HG03575 (cell line): ENCODE measurements around the gene PLEKHA4.

Experiments
- ATAC-seq: cut with Tn5 transposase; IDR thresholded peaks from one replicate; pipeline ENCODE4 v1.9.1; 2021; ENCODE audit not compliant: unreplicated experiment, insufficient number of reproducible peaks, low FRiP score; ENCODE audit errors: extremely low read depth

PLEKHA4 gene

DNA sequence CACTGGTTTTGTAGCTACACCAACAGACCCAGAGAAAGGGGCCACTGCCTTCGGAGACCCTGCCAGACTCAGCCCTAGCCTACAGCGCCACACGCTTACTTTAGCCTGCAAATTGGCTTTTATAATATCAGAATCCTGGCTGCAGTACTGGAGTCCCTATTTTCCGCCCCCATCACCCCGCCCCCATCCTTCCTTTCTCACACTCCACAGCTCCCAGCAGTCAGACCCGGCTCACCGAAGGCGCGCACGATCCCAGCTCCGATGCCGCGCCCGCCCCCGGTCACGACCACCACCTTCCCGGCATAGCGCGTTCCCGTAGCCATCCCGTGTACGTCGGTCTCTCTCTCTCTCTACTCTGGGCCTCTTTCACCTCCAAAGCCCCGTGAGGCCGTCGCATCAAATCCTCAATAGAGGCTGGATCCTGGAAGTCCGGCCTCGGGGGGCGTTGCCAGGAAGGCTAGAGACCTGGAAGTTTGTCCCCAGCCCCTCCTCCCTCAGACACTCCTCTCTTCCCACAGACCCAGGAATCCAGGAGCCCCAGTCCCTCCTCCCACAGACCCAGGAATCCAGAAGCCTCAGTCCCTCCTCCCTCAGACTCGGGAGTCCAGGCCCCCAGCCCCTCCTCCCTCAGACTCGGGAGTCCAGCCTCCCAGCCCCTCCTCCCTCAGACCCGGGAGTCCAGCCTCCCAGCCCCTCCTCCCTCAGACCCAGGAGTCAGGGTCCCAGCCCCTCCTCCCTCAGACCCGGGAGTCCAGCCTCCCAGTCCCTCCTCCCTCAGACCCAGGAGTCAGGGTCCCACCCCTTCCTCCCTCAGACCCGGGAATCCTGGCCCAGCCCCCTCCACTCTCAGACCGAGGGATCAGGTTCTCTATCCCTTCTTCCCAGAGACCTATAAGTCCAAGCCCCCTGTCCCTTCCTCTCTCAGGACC, 32.1 kb downstream of the PLEKHA4 start, which contains the start of gene HSD17B14:
Gene HSD17B14 (minus strand): TSS at position 403 of the 929 bp plus-strand sequence. CDS start 80 bp downstream, at position 323.
- ATAC-seq, result no peak

DNA sequence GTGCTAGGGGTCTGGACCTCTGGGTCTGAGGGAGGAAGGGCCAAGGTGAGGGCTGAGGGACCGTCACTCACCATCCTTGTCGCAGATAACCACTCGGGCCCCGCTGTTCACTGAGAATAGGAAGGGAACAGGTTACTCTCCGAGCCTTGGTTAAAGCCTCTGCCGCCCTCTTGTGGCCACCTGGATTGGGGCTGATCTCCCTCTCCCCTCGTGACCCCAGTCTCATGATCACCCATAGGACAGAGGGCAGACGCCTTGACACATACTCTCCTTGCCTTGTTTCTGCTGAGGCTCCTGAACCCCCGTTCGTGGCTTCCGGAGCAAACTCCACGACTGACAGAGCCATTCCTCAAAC, 32.7 kb downstream of the PLEKHA4 start:
- no peak for ATAC-seq

DNA sequence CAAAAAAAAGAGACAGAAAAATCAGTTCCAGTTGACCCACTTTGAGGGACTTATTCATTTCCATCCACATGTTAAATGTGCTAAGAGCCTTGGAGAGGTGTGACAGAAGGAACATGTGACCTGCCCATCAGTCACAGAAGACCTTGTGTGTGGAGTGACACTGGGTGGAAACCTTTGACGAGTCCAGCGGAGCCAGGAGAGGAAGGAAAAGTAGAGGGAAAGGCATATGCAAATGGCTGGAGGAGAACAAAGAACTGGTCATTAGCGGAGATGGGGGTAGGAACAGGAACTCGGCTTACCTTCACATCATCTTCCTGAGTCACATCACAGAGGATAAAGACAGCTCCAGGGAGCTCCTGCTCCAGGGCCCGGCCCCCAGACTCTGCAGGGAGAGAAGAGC, 34.4 kb downstream of the PLEKHA4 start:
- no peak for ATAC-seq

- no peak for ATAC-seq
These were observed 35.4 kb downstream of the PLEKHA4 start for GRCh38 chr19:48833049-48833448.

GRCh38 chr19:48830965-48831364, 37.5 kb downstream of the PLEKHA4 start:
- no peak for ATAC-seq

GRCh38 chr19:48830088-48830487, 38.3 kb downstream of the PLEKHA4 start:
- no peak for ATAC-seq

- no peak for ATAC-seq
These were observed 41.8 kb downstream of the PLEKHA4 start for GRCh38 chr19:48826606-48827020.

DNA sequence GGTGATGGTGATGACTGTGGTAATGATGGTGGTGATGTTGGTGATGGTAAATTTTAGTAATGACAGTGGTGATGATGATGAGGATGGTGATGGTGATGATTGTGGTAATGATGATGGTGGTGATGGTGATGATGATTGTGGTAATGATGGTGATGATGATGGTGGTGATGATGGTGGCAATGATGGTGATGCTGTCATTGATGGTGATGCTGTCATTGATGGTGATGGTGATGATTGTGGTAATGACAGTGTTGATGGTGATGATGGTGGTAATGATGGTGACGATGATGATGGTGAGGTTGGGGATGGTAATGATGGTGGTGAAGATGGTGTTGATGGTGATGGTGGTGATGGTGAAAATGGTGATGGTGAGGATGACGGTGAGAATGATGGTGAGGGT, 45.9 kb downstream of the PLEKHA4 start:
- ATAC-seq, result no peak

- no peak for ATAC-seq
These were observed 46.8 kb downstream of the PLEKHA4 start for GRCh38 chr19:48821633-48822032.

DNA sequence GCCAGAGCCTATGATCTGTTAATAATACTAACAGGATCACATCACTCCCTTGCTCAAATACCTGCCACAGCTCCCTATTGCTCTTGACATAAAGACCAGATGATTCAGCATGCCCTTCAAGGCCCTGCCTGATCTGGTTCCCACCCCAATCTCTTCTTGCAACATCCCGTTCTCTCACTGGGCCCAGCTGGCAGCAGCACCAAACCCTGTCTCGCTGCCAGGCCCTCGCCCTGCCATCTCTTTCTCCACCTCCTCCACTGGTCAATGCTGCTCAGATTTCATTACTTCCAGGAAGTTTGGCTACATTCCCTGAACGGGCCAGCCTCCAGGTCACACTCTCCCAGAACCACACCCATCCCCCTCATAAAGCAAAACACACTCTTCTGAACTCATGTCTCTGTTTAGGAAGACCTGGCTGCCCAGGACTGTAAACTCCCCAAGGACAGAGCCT, 49.0 kb downstream of the PLEKHA4 start:
- ATAC-seq, result no peak

DNA sequence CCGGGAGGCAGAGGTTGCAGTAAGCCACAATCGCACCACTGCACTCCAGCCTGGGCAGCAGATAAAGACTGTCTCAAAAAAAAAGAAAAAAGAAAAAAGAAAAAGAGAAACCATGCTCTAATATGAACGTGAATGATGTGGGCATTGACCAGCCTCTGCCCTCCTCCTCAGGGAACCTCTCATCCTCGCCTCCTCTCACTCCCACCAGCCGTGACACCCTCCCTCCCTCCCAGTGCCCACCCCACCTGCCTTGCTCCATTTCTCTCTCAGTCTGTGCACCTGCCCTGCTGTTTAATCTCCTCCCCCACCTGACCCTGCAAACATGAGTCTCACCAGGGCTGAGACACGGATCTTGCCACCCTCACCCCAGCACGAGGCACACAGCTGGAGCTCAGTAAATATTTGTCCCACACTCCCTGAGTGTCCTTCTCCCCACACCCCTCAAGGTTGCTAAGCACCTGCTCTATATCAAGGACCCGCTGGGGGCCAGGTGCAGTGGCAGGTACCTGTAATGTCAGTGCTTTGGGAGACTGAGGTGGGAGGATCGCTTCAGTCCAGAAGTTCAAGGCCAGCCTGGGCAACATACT, 50.1 kb downstream of the PLEKHA4 start:
- no peak for ATAC-seq

- no peak for ATAC-seq
These were observed 50.8 kb downstream of the PLEKHA4 start for GRCh38 chr19:48817585-48818124.

DNA sequence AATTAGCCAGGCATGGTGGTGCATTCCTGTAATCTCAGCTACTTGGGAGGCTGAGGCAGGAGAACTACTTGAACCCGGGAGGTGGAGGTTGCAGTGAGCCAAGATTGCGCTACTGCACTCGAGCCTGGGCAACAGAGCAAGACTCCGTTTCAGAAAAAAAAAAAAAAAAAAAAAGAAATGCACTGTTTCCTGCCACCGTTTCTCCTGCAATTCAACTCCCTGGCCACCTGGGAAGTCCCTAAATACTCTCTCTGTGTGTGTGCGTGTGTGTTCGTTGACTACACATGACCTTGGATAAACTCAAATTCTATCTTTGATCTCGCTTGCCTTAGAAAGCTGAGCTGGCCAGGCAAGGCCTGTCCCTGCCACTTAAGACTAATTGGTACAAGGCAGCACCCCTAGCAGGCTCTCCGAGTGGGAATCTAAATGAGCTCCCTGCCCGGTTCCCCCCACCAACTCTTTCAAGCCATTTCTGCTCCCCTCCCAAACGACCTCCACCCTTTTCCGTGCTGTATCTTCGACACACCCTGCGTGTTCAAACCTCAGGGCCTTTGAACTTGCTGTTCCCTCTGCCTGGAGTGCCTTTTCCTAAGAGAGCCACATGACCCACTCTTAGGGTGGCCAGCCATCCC, 52.4 kb downstream of the PLEKHA4 start:
- ATAC-seq, result no peak

DNA sequence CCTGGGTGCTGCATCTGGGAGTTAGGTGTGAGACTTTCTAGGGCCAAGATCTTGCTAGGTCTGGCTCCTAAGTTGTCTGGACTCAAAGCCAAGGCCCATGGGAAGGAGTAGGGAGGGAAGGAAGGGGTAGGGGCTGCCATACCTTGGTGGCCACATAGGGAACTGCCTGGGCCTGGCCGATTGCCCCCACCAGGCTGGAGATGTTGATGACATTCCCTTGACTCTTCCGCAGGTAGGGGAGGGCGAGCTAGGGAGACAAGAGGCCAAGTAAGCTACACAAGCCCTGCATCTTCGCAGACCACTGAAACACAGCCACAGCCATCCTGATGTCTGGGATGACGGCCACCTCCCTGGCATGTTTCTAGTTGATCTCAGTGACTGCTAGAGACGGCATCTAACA, 53.5 kb downstream of the PLEKHA4 start:
- no peak for ATAC-seq

DNA sequence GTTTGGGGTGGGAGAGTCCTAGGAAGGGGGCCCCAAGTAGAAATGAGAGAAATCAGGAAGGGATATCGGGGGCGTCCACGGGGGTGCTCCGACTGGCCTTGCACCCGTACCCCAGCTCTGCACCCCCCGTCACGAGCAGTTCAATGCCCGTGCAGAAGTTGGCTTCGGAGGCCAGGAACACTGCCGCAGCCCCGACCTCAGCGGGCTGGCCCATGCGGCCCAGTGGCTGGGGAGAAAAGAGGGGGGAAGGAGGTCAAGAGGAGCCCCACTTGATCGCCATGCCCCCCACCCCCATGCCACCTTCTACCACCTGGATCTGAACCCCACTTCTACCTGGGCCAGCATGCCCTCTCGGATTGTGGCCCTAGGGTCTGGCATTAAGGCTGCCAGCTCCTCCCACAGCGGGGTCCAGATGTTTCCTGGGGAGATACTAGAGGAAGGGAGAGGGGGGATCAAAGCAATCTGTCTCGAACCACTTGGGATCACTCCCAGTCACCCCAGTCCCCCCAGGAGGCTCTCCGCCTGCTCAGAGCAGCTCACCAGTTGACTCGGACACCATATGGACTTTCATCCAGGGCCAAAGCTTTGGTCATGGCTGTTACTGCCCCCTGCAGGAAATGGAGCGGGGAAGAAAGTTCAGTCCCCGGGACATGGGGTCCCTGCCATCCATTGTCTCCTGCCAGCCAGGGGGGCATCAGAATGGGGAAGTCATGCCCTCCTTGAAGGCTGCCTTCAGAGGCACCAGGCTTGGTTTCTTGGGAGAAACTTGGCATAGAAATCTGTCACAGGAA, 55.1 kb downstream of the PLEKHA4 start:
- ATAC-seq, result no peak

GRCh38 chr19:48812094-48812929, 56.1 kb downstream of the PLEKHA4 start:
- no peak for ATAC-seq

GRCh38 chr19:48810151-48810550, 58.3 kb downstream of the PLEKHA4 start:
- ATAC-seq, result no peak
